HG02840 (cell line): Measurements from ENCODE around the gene GBE1.
"Not testable (repeated sequence)": the region's sequence is repeated elsewhere in the genome, so short reads cannot be mapped to it uniquely, and the experiment has no call there.

Experiments used
- ATAC-seq: cut with Tn5 transposase; IDR thresholded peaks from one replicate; pipeline ENCODE4 v1.9.1; 2021; ENCODE audit warnings: mild to moderate bottlenecking, moderate library complexity, moderate number of reproducible peaks; ENCODE audit not compliant: unreplicated experiment, low FRiP score

Gene GBE1

DNA sequence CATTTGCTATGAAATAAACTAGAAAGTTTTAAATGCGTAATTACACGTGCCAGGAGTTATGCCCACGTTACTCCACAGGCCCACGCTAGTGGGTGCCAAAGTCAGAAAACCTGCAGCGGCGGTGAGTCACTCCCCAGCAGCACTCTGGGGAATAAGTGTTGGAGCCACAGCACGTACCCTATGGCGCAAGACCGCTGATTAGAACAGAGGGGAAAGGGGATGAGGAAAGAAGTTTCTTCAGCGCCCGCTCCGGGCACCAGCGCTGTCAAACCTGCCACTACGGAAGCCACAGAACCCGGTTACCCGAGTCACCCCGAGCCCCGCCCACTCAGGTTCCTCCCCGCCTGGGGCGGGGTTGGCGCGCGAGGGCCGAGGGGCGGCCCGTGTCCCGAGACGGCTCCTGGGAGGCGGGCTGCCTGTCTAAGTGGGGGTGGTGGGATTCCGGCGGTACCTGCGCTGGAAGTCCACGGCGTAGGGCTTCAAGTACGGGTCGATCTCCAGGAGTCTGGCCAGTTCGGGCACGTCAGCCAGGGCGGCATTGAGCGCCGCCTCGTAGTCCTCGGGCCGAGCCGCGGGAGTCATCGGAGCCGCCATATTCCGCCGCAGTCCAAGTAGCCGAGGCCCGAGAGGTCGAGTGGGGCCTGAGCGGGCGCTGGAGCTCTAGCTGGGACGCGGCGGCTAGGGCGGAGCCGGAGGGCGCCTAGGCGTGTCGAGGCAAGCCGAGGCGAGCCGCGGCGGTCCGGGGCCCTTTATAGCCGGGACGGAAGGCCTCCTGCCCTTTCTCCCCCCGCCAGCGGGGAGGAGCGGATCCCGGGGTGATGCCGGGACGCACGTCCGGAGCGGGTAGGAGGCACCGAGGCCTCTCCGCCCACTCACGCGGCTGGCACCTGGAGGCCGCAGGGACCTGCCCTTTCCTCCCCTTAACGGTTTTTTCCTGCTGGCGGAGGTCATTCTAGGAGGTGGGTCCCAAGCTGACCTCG, at the start of gene GBE1:
Gene GBE1 (minus strand): TSS at position 722 of the 980 bp plus-strand sequence. CDS start 128 bp downstream, at position 594.
- ATAC-seq = peak; percentile 93

DNA sequence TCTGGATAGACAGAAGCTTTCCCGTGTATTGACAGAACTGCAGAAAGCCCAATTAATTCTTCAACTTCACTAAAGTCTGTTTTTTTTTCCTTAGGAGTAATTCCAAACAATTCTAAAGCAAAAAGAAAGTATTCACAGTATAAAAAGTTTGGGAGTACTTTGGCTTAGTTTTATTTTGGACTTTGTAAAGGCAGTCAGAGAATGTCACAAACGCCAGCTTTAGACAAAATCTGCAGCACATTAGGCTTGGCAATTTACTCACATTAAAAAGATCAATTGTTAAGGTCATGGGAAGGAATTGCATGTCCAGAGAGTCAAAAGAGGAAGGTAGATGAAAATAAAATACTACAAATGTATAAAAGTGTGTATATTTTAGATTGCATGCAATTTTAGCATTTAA, 47.5 kb upstream of the GBE1 start:
- no peak for ATAC-seq

DNA sequence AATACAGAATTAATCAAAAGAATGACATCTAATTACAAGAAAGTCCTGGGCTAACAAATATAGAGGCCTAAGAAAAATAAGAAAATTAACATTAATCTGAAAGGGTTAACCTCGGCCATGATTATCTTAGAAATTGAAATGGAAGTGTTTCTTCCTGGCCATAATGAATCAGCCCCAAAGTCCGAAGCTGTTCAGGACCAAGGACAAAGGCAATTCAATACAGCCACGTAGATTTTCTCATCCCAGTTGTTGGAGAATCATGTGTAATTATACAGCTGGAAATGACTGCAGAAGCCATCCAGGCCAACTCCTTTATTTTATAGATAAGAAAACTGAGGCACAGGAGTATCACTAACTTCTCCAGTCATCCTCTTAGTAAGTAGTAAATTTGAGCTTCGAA, 38.0 kb upstream of the GBE1 start:
- no peak for ATAC-seq

DNA sequence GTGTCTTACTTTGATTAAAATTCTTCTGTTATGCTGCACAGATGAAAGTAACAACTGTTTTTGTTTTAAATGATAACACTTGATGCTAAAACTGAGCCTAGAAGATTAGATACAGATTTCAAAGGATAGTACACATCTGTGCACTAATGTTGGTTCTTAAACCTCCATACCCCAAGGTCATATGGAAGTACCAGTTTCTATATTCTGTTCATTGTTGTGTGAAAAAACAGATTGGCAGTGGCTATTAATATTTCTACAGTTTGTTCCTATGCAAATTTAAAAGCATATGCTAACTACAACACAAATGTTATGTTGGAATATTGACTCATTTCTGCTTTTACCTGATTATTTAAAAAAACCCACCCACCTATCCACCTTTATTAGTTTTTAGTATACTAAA, 32.0 kb upstream of the GBE1 start:
- no peak for ATAC-seq

DNA sequence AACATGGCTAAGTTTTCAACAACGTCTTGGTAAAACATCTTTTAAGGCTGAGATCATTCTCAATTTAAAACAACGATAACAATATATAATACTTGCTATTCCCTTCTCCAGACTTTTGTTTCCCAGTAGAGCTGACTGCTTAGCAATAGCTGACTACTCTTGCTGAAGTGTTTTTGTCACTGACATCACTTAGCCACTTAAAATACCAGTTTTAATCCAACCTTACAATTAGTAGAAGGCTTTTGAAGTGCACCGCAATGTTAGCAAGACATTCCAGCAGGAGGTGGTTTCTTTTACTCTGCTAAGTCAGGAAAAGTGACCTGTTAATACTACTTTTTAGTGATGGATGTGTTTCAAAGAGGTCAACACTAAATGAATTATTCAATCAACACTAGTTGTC, 28.7 kb upstream of the GBE1 start:
- no peak for ATAC-seq

DNA sequence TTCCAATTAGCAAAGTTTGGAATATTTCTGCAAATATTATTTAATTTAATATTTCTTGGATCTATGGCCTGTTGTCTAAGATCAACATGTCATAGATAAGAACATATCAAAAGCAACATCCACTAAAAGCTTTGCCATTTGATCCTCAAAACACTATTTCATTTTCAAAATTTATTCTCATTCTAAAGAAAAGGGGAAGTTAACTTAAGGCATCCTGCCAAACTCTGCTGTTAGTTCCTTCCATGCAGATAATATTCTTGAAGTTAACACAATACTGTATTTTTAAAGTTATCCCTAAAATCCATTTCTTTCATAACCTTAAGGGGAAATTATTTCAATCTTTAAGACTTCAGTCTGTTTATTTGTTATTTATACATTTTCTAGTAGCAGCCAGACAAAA, 28.2 kb upstream of the GBE1 start:
- ATAC-seq = no peak

DNA sequence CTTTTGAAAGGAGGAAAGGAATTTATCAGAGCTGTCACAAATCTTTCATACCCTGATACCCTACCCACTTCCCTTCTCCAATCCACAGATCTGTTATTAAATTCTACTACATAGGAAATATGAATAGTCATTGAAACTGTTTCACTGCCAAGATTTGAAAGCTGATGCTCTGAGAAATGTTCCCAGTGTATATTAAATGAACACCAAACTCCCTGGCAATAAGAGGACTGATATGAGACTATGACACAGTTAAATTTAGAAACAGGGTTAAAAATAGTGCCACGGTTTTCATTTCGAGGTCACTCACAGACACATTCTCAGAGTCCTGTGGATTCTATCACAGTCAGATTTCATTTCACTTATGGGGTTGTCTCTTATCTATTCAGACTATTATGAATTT, 27.2 kb upstream of the GBE1 start:
- ATAC-seq = peak; percentile 48

DNA sequence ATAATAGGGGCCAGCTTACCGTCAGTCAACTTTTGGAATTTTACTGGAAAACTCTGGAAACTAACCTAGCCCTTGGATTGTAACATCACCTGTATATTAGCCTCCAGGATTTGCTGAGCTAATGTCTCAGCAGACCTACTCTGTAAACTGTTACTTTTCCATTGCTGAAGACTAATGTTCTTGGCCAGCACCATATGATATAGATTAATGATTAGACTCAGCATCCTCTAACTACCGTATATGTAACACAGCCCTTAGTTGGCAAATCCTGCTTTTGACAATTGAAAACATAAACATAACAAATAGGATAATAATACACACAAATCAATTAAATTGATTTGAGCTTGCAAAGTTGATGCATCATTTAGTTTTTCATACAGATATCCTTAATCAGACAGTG, 26.6 kb upstream of the GBE1 start:
- ATAC-seq = no peak

DNA sequence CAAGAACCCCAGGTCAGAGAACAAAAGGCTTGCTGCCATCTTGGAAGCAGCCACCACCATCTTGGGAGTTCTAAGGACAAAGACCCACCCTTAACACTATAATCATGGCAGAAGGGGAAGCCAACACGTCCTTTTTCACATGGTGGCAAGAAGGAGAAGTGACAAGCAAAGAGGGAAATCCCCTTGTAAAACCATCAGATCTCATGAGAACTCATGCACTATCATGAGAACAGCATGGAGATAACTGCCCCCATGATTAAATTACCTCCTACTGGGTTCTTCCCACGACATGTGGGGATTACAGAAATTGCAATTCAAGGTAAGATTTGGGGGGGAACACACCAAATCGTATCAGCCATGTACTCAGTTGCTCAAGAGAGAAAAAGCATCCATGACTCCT, 21.1 kb upstream of the GBE1 start:
- ATAC-seq = no peak

DNA sequence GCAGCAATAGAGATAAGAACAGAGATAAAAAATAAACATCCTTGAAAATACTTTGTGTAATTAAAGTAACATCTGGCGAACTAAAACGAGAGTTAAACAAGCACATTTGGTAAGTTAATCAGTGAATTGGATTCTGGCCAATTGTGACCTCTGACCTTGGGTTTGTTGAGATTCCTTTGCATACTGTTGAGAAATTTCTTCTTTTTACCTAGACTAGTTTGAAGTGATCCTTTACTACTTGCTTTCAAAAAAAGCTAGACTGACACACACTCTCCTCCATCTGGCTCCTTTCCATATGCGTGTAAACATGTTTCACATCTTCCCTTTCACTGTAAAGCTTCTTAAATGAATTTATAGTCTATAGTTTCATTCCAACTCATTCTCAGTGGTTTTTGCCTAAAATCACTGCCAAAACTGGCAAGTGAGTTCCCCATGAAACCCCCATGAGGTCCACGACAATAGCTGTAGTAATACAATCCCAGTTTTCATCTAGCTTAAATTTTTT, 17.3 kb upstream of the GBE1 start:
- peak; percentile 44 for ATAC-seq

DNA sequence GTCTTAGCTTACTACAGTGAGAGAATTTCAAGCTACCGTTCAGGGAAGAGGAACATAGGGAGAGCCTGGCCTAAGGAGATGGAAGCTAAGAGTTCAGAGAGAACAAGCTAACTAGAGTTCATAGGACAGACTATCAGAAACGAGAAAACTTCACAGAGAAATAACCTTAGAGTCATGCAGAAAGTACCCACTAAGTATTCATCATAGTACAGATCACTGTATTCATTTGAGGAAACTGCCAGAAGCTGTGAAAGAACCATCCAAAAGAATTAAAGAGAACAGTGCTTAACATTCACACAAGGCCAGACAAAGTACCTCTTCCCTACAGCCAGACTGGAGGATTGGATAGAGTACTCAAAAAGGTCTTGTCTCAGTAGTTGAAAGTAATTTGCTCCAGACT, 15.2 kb upstream of the GBE1 start:
- ATAC-seq = no peak

DNA sequence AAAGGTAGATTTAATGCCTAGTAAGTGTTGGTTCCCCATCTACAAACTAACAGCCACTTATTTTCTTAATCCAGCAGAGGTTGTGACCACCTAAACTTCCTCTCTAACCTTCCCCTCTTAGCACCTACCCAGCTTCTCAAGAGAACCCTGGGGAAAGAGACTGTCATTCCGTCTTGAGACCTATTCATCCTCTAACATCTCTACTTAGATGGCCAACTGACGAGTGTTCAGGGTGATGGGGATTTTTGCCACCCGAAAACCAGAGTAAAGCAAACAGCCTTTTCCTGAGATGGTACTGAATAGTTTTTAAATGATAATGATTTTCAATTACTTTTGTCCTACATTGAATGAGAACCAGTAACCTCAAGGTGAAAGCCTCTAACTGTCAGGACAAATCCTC, 9.3 kb upstream of the GBE1 start:
- ATAC-seq = no peak

DNA sequence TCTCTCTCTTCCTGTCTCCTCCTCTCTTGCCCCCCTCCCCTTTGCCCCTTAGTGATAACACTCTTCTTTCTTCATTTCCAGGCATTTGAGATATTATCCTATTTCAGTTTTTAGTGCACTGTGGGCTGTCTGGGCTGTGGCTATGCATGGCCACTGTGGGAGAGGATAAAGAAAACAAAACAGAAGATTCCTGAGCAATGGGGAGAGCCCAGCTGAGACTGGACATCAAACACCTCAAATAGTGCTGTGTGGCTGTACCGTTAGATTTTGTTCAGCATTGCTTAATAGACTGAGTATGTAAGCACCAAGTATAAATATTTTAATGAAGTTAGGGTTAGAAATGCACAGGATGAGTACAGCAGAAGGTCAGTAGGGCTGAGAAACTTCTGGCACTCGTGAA, 7.9 kb upstream of the GBE1 start:
- no peak for ATAC-seq

DNA sequence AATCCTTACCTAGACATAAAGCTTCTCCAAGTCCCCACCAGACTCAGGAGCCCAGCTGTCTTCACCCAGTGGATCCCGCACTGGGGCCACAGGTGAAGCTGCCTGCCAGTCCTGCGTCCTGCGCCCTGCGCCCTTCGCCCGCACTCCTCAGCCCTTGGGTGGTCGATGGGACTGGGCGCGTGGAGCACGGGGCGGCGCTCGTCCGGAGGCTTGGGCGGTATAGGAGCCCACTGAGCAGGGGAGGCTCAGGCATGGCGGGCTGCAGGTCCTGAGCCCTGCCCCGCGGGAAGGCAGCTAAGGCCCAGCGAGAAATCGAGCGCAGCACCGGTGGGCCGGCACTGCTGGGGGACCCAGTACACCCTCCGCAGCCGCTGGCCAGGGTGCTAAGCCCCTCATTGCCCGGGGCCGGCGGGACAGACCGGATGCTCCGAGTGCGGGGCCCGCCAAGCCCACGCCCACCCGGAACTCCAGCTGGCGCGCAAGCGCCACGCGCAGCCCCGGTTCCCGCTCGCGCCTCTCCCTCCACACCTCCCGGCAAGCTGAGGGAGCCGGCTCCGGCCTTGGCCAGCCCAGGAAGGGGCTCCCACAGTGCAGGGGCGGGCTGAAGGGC, 5.9 kb upstream of the GBE1 start:
- not testable (repeated sequence) for ATAC-seq

DNA sequence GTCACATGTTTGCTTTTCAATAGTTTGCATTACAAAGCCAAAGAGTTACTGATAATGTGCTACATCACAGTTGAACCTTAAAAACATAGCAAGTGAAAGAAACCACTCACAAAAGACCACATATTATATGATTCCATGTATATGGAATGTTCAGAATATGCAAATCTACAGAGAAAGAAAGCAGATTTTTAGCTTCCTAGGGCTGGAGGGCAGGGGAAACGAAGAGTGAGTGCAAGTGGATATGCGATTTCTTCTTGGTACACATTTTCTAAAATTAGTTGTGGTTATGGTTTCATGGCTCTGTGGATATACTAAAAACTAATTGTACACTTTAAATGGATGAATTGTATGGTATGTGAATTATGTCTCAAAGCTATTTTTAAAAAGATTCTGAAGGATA, 4.0 kb upstream of the GBE1 start:
- no peak for ATAC-seq

DNA sequence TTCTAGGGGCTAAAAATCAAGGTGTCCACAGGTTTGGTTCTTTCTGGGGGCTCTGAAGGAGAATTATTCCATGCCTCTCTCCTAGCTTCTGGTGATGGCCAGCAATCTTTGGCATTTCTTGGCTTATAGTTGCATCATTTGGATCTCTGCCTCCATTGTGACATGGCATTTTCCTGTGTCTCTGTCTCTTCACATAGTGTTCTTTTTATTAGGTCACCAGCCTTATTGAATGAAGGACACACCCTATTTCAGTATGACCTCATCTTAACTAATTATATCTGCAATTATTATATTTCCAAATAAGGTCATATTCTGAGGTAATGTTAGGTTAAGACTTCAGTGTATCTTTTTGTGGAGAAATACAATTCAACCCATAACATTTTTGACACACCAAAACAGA, 3.2 kb upstream of the GBE1 start:
- no peak for ATAC-seq

DNA sequence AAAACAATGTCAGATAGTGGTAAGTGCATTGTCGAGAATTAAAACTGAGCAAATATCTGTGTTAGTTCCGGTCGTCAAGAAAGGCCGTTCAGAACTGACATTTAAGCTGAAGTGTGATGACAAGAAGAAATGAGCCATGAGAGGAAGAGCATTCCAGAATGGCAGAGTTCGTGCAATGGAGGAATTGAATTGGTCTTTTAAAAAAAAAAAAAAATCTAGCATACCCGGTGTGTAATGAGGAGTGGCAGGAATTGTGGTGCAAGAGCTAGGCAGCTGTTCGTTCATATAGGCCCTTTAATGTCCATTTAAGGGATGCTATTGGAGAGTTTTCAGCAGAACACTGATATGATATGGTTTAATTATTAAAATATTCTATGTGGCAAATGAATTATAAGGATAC, 2.6 kb upstream of the GBE1 start:
- no peak for ATAC-seq

DNA sequence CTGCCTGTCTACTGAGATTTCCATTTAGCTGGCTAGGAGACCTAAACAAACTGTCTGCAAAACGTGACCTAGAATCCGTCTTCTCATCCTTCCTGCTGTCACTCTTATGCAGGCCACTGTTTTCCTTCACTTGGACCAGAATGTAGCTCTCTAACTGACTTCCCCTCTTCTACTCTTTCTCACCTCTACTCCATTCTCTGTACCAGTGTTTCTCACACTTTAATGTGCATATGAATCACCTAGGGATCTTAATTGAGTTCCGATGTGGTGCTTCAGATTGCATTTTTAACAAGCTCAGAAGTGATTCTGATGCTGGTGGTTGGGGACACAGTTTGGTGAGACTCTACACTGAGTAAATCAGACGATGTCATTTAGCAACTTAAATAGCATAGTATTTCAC, 1.6 kb upstream of the GBE1 start:
- no peak for ATAC-seq

DNA sequence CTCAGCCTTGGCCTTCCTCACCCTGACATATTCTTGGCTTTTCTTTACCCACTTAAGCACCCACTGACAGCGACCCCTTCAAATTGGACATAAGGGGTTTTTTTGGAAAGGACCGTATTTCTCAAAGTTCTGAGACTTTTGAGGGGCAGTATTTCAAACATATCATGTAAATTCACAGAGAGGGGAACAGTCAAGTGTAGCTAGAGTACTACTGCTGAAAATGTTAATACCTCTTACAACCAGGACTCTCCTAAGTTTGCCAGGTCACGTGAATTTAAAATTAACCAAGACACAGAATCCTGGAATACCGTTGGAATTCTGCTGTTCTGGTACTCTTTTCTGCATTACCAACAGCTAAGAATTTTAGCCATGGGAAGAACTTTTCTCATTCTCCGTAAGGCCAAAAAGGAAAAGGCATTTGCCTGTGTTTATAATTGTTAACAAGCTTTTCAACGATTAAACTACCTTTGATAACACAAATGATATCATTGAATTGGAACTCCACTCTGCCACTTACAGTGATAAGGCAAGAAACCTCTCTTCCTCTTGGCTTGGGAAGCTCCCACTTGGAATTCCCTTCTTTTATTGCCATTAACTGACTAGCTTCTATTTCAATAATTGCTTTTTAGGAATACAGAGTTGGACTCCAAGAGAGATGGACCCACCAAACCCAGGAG, 597 bp upstream of the GBE1 start:
- ATAC-seq = no peak

DNA sequence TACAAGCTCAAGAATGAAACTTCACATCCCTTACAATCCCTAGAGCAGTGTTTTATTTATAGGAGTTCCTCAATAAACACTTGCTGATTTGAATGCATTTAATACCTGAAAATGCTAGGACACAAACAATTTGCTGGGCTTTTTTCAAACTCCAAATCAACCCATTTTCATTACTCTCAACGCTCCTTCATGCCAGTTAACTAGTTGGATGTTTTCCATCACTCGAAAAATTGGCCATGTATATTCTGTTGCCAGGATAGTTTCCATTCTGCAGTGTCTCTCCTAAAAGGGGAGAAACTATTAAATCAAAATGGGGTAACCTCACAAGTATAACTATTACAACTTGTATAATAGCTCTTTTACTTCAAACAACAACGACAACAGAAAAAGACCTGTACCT, 1.2 kb downstream of the GBE1 start:
- no peak for ATAC-seq

DNA sequence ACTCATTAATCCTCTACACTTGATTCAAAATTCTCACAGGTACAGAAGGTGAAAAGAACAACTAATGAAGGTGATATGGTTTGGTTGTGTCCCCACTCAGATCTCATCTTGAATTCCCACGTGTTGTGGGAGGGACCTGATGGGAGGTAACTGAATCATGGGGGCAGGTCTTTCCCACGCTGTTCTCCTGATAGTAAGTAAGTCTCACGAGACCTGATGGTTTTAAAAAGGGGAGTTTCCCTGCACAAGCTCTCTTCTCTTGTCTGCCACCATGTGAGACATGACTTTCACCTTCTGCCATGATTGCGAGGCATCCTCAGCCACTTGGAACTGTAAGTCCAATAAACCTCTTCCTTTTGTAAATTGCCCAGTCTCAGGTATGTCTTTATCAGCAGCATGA, 2.7 kb downstream of the GBE1 start:
- ATAC-seq = not testable (repeated sequence)
